Stomach (tissue), 9 donors: ENCODE measurements around the gene CYP26B1. TPM values are rescaled to one million over a fixed set of nuclear protein-coding genes. Genes with fewer than 3 reads are reported as not detected.

ENCODE experiments used
- DNase-seq, 2 donors: peaks; one replicate each; pipeline versions ENCODE4 v3.0.0 to v3.0.0-alpha.2; 2013 to 2019
- H3K27ac ChIP-seq, 5 donors: fragments of 200-600 bp in 4 of 5; sonication (generic) in 4 of 5; one replicate each; pipeline ENCODE4 v1.5.1; 2013 to 2019; ENCODE audit warnings: mild to moderate bottlenecking in 1 of 5, moderate library complexity in 1 of 5
- H3K27me3 ChIP-seq, 3 donors: fragments of 200-600 bp; sonication (generic); one replicate each; pipeline ENCODE4 v1.5.1; 2017 to 2019; ENCODE audit warnings: mixed run types in 1 of 3
- H3K36me3 ChIP-seq, 4 donors: fragments of 200-600 bp; sonication (generic); 1 replicate in 3 of 4; 2 replicates in 1 of 4; pipeline ENCODE4 v1.5.1; 2016 to 2019
- H3K4me1 ChIP-seq, 4 donors: fragments of 200-600 bp; sonication (generic); one replicate each; pipeline ENCODE4 v1.5.1; 2016 to 2019
- H3K4me3 ChIP-seq, 4 donors: fragments of 200-600 bp; sonication (generic) in 3 of 4; one replicate each; pipeline ENCODE4 v1.5.1; 2016 to 2019; ENCODE audit warnings: mild to moderate bottlenecking in 1 of 4
- H3K9me3 ChIP-seq, 4 donors: fragments of 200-600 bp; sonication (generic); one replicate each; pipeline ENCODE4 v1.5.1; 2016 to 2019
- EP300 ChIP-seq: sonication (generic); formaldehyde crosslinking; IDR thresholded peaks from one replicate; pipeline ENCODE4 v1.6.1; 2017; ENCODE audit warnings: antibody characterized with exemption
- POLR2A ChIP-seq, 4 donors: fragments of 450-650 bp; IDR thresholded peaks; one replicate each; pipeline ENCODE4 v1.6.1; 2016; ENCODE audit warnings: antibody characterized with exemption in 4 of 4, control low read depth in 2 of 4, mild to moderate bottlenecking in 1 of 4, moderate library complexity in 1 of 4
- POLR2AphosphoS5 ChIP-seq, 3 donors: sonication (generic); formaldehyde crosslinking; IDR thresholded peaks; one replicate each; pipeline ENCODE4 v1.6.1; 2016; ENCODE audit warnings: antibody characterized with exemption in 3 of 3
- WGBS, 5 donors: extraction: QIAGEN DNeasy Blood & Tissue Kit in 3 of 5; methylation state at CpG; one replicate each; pipeline versions ENCODE4 v1.1.5 to v1.1.7; 2013 to 2018; 5-methylcytosine and 5-hydroxymethylcytosine counted together
- intact Hi-C: fragments of 100-400 bp; cut with DNase I; formaldehyde crosslinking; loops from one replicate; pipeline ENCODE4 v1.15.1; 2023; ENCODE audit warnings: low total_unique reads
- polyA plus RNA-seq, 3 donors: library from polyadenylated mRNA; stranded (reverse); fragments of 200-250 nt; gene quantifications; one replicate each; pipeline ENCODE4 v1.2.3, GENCODE V29; 2013
- total RNA-seq, 5 donors: library from RNA; depleted of rRNA; stranded (reverse); fragments of >200 nt; gene quantifications; one replicate each; pipeline versions ENCODE4 v1.1.0 to v1.2.3, GENCODE V29; 2014 to 2016
- TF ChIP-seq, protein P1 (sequence below), 7 experiments: fragments of 450-650 bp in 4 of 7; fragments of 200-600 bp in 3 of 7; sonication (generic) in 3 of 7; IDR thresholded peaks; one replicate each; pipeline ENCODE4 v1.5.1; 2016 to 2019; ENCODE audit warnings: antibody characterized with exemption in 7 of 7, control low read depth in 2 of 7, mild to moderate bottlenecking in 1 of 7
- donor health status: healthy with polysubstance abuse.
- donor health status: Bipolar disorder and iron deficiency.
- donor health status: healthy.

CYP26B1 gene
- total and polyA plus RNA-seq, 8 donors, result 0.45 to 2.4 (median 1.1) TPM; not detected in 3

DNA sequence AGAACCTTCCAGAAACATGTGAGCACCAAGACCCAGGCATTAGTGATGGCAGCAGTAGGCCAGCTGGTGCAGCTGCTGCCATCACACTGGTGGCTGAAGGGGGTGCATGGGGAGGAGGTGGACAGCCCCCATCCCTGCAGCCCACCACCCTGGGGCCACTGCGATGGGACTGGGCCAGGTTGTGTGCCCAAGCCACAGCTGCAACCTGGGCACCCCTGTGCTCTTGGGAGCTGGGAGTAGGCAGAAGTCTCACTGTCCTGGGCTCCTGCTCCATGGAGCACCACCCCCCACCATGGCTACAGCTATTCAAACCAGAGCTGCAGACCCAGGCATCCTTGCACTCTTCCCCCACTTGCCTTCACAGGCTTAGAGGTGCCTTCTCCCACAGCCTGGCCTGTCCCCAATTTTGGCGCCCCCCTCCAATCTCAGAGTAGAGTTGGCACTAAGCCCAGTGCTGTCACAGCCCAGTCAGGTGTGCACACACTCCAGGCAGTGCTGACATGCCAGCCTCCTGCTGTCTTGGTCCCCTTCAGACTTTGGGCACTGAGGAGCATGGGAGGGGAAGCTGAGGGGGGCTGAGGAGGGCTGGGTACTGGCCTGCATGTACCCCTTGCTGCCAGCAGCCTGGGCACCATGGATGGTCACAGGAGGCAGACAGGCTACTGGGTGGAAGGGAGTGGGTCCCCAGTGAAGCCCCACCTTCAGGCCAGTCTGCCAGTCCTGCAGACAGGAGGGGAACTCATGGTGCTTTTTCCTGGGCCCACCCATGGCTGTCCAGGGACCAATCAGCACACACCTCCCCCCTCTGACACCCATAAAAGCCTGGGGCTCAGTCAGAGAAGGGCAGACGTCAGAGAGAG lies 67.1 kb downstream of the CYP26B1 start:
- peaks cover 0 to 2% (median 0%) of the 10 kb centered on the region in 4 donors for H3K9me3 ChIP-seq
- intact Hi-C loops, result no loop called here
- TF ChIP-seq EP300 (no peak), POLR2A (IDR thresholded peaks at IDR 0.05) (no peak), POLR2AphosphoS5 (IDR thresholded peaks at IDR 0.05) (no peak)
- TF ChIP-seq, protein P1, sequence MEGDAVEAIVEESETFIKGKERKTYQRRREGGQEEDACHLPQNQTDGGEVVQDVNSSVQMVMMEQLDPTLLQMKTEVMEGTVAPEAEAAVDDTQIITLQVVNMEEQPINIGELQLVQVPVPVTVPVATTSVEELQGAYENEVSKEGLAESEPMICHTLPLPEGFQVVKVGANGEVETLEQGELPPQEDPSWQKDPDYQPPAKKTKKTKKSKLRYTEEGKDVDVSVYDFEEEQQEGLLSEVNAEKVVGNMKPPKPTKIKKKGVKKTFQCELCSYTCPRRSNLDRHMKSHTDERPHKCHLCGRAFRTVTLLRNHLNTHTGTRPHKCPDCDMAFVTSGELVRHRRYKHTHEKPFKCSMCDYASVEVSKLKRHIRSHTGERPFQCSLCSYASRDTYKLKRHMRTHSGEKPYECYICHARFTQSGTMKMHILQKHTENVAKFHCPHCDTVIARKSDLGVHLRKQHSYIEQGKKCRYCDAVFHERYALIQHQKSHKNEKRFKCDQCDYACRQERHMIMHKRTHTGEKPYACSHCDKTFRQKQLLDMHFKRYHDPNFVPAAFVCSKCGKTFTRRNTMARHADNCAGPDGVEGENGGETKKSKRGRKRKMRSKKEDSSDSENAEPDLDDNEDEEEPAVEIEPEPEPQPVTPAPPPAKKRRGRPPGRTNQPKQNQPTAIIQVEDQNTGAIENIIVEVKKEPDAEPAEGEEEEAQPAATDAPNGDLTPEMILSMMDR (IDR thresholded peaks at IDR 0.05), result no peak
- WGBS, 5 donors, result 66 to 91% (median 86%) methylated on average over 2 to 3 of the region's 3 CpGs
- no peak overlapping the region for H3K27ac ChIP-seq
- H3K4me3 ChIP-seq, result no peak overlapping the region
- peaks cover 0 to 5% (median 0%) of the 10 kb centered on the region in 4 donors for H3K4me1 ChIP-seq
- H3K36me3 ChIP-seq, result no peaks in the 10 kb centered on the region
- H3K27me3 ChIP-seq, result no peaks in the 10 kb centered on the region
- DNase-seq, result no peak
